Thyroid gland (tissue), 4 donors: Measurements from ENCODE around the gene SNX24. TPM values are rescaled to one million over a fixed set of nuclear protein-coding genes. Genes with fewer than 3 reads are reported as not detected.
"Not testable (repeated sequence)": the region's sequence is repeated elsewhere in the genome, so short reads cannot be mapped to it uniquely, and the experiment has no call there.

Experiments
- DNase-seq, 2 donors: peaks; one replicate each; pipeline ENCODE4 v3.0.0-alpha.2; 2019
- H3K27ac ChIP-seq, 3 donors: fragments of 200-600 bp; sonication (generic); 1 replicate in 2 of 3; 2 replicates in 1 of 3; pipeline ENCODE4 v1.5.1; 2016 to 2019; ENCODE audit warnings: mild to moderate bottlenecking in 1 of 3, moderate library complexity in 1 of 3
- H3K27me3 ChIP-seq: fragments of 200-600 bp; sonication (generic); one replicate; pipeline ENCODE4 v1.5.1; 2019
- H3K36me3 ChIP-seq, 2 donors: fragments of 200-600 bp; sonication (generic); one replicate each; pipeline ENCODE4 v1.5.1; 2016 to 2019
- H3K4me1 ChIP-seq, 2 donors: fragments of 200-600 bp; sonication (generic); one replicate each; pipeline ENCODE4 v1.5.1; 2017 to 2019
- H3K4me3 ChIP-seq, 3 donors: fragments of 200-600 bp; sonication (generic); replicated peaks in 1 of 3; 1 replicate in 2 of 3; 2 replicates in 1 of 3; pipeline ENCODE4 v1.5.1; 2016; ENCODE audit warnings: mild to moderate bottlenecking in 1 of 3
- H3K9me3 ChIP-seq: fragments of 200-600 bp; sonication (generic); one replicate; pipeline ENCODE4 v1.5.1; 2017
- POLR2A ChIP-seq, 2 donors: fragments of 450-650 bp; IDR thresholded peaks; one replicate each; pipeline ENCODE4 v1.6.1; 2017; ENCODE audit warnings: antibody characterized with exemption in 2 of 2, mild to moderate bottlenecking in 2 of 2, moderate library complexity in 1 of 2
- WGBS, 2 donors: methylation state at CpG; one replicate each; pipeline ENCODE4 v1.1.5; 2017; 5-methylcytosine and 5-hydroxymethylcytosine counted together
- intact Hi-C: fragments of 100-400 bp; cut with DNase I; formaldehyde crosslinking; loops from one replicate; pipeline ENCODE4 v1.15.1; 2023
- total RNA-seq, 4 donors: library from RNA; depleted of rRNA; stranded (reverse); fragments of >200 nt; gene quantifications; one replicate each; pipeline ENCODE4 v1.2.3, GENCODE V29; 2016
- TF ChIP-seq, protein P1 (sequence below), 6 experiments: fragments of 200-600 bp in 3 of 6; fragments of 450-650 bp in 3 of 6; sonication (generic) in 3 of 6; IDR thresholded peaks; one replicate each; pipeline ENCODE4 v1.5.1; 2016 to 2019; ENCODE audit warnings: antibody characterized with exemption in 6 of 6, mild to moderate bottlenecking in 2 of 6, inconsistent platforms in 1 of 6, moderate library complexity in 1 of 6

SNX24 gene
- total RNA-seq, 4 donors from 2014 or later: 17.1 to 39.7 (median 33.1) TPM

DNA sequence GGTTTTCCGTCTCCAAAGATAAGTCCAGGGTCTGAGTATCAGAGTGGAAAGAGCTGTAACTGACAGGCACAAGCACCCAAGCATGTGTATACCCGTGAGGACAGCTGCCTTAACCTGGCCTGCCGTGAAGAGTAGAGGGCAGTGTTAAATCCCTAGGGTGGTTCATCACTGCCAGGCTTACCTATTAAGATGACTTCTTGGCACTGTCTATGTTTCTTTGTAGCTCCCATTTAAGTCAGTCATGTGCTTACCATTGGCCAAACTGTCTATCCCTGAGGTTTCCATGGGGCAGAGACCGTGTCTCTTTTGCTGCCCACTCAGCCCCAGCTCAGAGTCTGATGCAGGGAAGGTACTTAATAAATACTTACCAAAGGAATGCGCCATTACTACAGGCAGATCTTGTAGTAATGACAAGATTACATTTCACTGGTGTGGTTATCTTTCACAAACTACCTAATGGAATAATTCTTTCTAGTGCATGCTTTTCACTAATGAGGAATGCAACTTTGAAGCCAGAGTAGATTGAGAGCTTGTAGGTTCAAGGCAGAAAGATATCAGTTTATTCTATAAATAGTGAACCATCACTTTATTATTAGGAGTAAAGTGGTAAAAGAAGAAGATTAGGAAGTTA is 64.2 kb downstream of the SNX24 start:
- intact Hi-C loops: no loop called here
- TF ChIP-seq, protein P1, sequence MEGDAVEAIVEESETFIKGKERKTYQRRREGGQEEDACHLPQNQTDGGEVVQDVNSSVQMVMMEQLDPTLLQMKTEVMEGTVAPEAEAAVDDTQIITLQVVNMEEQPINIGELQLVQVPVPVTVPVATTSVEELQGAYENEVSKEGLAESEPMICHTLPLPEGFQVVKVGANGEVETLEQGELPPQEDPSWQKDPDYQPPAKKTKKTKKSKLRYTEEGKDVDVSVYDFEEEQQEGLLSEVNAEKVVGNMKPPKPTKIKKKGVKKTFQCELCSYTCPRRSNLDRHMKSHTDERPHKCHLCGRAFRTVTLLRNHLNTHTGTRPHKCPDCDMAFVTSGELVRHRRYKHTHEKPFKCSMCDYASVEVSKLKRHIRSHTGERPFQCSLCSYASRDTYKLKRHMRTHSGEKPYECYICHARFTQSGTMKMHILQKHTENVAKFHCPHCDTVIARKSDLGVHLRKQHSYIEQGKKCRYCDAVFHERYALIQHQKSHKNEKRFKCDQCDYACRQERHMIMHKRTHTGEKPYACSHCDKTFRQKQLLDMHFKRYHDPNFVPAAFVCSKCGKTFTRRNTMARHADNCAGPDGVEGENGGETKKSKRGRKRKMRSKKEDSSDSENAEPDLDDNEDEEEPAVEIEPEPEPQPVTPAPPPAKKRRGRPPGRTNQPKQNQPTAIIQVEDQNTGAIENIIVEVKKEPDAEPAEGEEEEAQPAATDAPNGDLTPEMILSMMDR (IDR thresholded peaks at IDR 0.05): no peak
- peak in 1 of 2 donors; percentile 62 for TF ChIP-seq POLR2A (IDR thresholded peaks at IDR 0.05)
- Histone ChIP-seq H3K9me3 (no peaks in the 10 kb centered on the region), H3K27ac (peak overlapping the region; percentile 86 to 92 (median 87)), H3K36me3 (no peaks in the 10 kb centered on the region), H3K27me3 (no peaks in the 10 kb centered on the region), H3K4me1 (peaks cover 43% of the 10 kb centered on the region in 2 donors), H3K4me3 (no peak overlapping the region)
- 48 to 69% methylated on average over 5 of the region's 5 CpGs for WGBS, 2 donors
- DNase-seq: peak; percentile 42 to 64

GRCh38 chr5:122913436-122913835 is 68.0 kb downstream of the SNX24 start:
- H3K27me3 ChIP-seq, intact Hi-C loops, H3K4me3 ChIP-seq, DNase-seq, H3K9me3 ChIP-seq, H3K27ac ChIP-seq, H3K36me3 ChIP-seq: not testable (repeated sequence)
- H3K4me1 ChIP-seq: peaks cover 13 to 14% of the 10 kb centered on the region in 2 donors
- WGBS, 2 donors: 100% methylated on average over 4 of the region's 20 CpGs; no CpG with 5 or more reads in 1 of the 2 donors

- Histone ChIP-seq H3K4me1 (peaks cover 0 to 9% of the 10 kb centered on the region in 2 donors), H3K4me3 (no peak overlapping the region), H3K27me3 (no peaks in the 10 kb centered on the region), H3K36me3 (no peaks in the 10 kb centered on the region), H3K9me3 (no peaks in the 10 kb centered on the region), H3K27ac (no peak overlapping the region)
- DNase-seq: no peak
- WGBS, 2 donors: 77 to 88% methylated on average over 5 of the region's 5 CpGs
- TF ChIP-seq, protein P1 (IDR thresholded peaks at IDR 0.05): no peak
- TF ChIP-seq POLR2A (IDR thresholded peaks at IDR 0.05): no peak
- intact Hi-C loops: no loop called here
These were observed 70.5 kb downstream of the SNX24 start for GRCh38 chr5:122915717-122916461.

DNA sequence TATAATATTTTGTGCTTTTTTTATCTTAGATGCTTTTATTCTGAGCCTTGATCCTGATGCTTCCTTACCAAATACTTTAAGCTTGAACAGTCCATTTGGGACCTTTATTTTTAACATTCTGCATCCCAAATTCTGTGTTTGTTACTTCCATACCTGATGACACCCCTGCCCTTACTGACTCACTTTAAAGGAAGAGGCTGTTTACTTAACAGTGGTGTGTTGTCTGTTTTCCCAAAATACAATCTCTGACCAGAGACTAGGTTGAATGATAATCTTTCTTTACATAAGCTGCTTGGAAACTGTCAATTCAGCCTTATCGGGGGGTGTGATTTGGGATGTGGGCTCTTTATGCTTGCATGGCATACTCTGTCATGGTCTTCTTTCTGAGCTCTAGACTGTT is 71.1 kb downstream of the SNX24 start:
- no peaks in the 10 kb centered on the region for H3K9me3 ChIP-seq
- no peaks in the 10 kb centered on the region for H3K27me3 ChIP-seq
- no peaks in the 10 kb centered on the region for H3K36me3 ChIP-seq
- peaks cover 0 to 9% of the 10 kb centered on the region in 2 donors for H3K4me1 ChIP-seq
- 75 to 84% methylated on average over 1 of the region's 1 CpG for WGBS, 2 donors
- DNase-seq: no peak
- intact Hi-C loops: no loop called here
- no peak for TF ChIP-seq POLR2A (IDR thresholded peaks at IDR 0.05)
- TF ChIP-seq, protein P1 (IDR thresholded peaks at IDR 0.05): no peak
- no peak overlapping the region for H3K27ac ChIP-seq
- H3K4me3 ChIP-seq: no peak overlapping the region

DNA sequence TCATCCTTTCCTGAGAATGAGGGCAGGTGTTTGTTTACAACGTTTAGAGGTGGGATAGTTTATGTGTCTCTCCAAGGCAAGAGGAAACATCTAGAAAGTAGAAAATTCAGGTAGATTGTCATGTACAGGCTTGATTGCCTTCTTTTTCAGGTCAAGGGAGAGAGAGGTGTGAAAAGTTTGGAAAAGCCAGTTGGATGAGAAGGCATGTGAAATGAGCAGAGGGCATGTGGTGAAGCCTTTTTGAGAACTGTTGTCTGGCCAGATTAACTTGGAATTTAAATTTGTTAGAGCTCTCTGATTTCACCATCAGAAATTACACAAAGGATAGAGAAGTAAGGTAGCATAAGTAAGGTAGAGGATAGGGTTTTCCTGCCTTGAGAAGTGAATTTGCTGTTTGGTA is 74.6 kb downstream of the SNX24 start:
- no peaks in the 10 kb centered on the region for H3K9me3 ChIP-seq
- H3K27me3 ChIP-seq: no peaks in the 10 kb centered on the region
- TF ChIP-seq, protein P1 (IDR thresholded peaks at IDR 0.05): no peak
- no peak for TF ChIP-seq POLR2A (IDR thresholded peaks at IDR 0.05)
- peaks cover 0 to 9% of the 10 kb centered on the region in 2 donors for H3K4me1 ChIP-seq
- no peak overlapping the region for H3K4me3 ChIP-seq
- intact Hi-C loops: no loop called here
- WGBS, 2 donors: 70 to 71% methylated on average over 1 of the region's 1 CpG
- H3K36me3 ChIP-seq: no peaks in the 10 kb centered on the region
- DNase-seq: no peak
- no peak overlapping the region for H3K27ac ChIP-seq
